Measurements from ENCODE around the gene NPAS3. TPM values are rescaled to one million over a fixed set of nuclear protein-coding genes. Genes with fewer than 3 reads are reported as not detected.

Gene NPAS3
- total RNA-seq, 1 donor from 2014 or later, result not detected

GRCh38 chr14:33131801-33132200 lies 193.1 kb downstream of the NPAS3 start:
- no peak overlapping the region for H3K27ac Mint-ChIP-seq
- no peak for DNase-seq (ENCODE audit: low spot score)
- H3K4me1 ChIP-seq, result no peaks in the 10 kb centered on the region
- no peaks in the 10 kb centered on the region for H4K20me1 ChIP-seq (ENCODE audit: low read depth)
- TF ChIP-seq CTCF (IDR thresholded peaks at IDR 0.05) (no peak), EZH2 (IDR thresholded peaks at IDR 0.05) (no peak), EZH2phosphoT487 (IDR thresholded peaks at IDR 0.05) (no peak)
- no peak overlapping the region for H3K4me2 ChIP-seq
- H3K27ac ChIP-seq, result no peak overlapping the region
- H3K4me3 ChIP-seq, result no peak overlapping the region
- no peaks in the 10 kb centered on the region for H3K9me3 Mint-ChIP-seq
- no peaks in the 10 kb centered on the region for H3F3A ChIP-seq (ENCODE audit: low read depth)
- H3K27me3 ChIP-seq, result no peaks in the 10 kb centered on the region
- no peaks in the 10 kb centered on the region for H3K79me2 ChIP-seq (ENCODE audit: low read depth)
- H3K9me3 ChIP-seq (ENCODE audit: low read depth), result no peaks in the 10 kb centered on the region
- H3K9ac ChIP-seq, result no peak overlapping the region
- no peak overlapping the region for H2AFZ ChIP-seq (replicated peaks)
- no peaks in the 10 kb centered on the region for H3K36me3 ChIP-seq
- H3K27me3 Mint-ChIP-seq (ENCODE audit: insufficient read depth, low read depth), result no peaks in the 10 kb centered on the region
- no peak overlapping the region for H3K4me3 Mint-ChIP-seq
- no peaks in the 10 kb centered on the region for H3K36me3 Mint-ChIP-seq
- peaks cover 17% of the 10 kb centered on the region for H3K4me1 Mint-ChIP-seq

- no peak for TF ChIP-seq CTCF (IDR thresholded peaks at IDR 0.05)
- TF ChIP-seq EZH2phosphoT487 (IDR thresholded peaks at IDR 0.05), result no peak
- no peak for TF ChIP-seq EZH2 (IDR thresholded peaks at IDR 0.05)
- no peak overlapping the region for H3K4me3 ChIP-seq
- no peak overlapping the region for H2AFZ ChIP-seq (replicated peaks)
- no peaks in the 10 kb centered on the region for H3F3A ChIP-seq (ENCODE audit: low read depth)
- H3K36me3 ChIP-seq, result no peaks in the 10 kb centered on the region
- no peaks in the 10 kb centered on the region for H3K9me3 ChIP-seq (ENCODE audit: low read depth)
- H3K4me3 Mint-ChIP-seq, result no peak overlapping the region
- no peaks in the 10 kb centered on the region for H3K79me2 ChIP-seq (ENCODE audit: low read depth)
- H3K4me1 Mint-ChIP-seq, result peaks cover 17% of the 10 kb centered on the region
- no peaks in the 10 kb centered on the region for H3K27me3 Mint-ChIP-seq (ENCODE audit: insufficient read depth, low read depth)
- no peaks in the 10 kb centered on the region for H3K9me3 Mint-ChIP-seq
- no peak overlapping the region for H3K27ac ChIP-seq
- no peak overlapping the region for H3K27ac Mint-ChIP-seq
- H3K4me2 ChIP-seq, result no peak overlapping the region
- no peaks in the 10 kb centered on the region for H3K27me3 ChIP-seq
- no peaks in the 10 kb centered on the region for H3K4me1 ChIP-seq
- no peaks in the 10 kb centered on the region for H4K20me1 ChIP-seq (ENCODE audit: low read depth)
- DNase-seq (ENCODE audit: low spot score), result no peak
- no peak overlapping the region for H3K9ac ChIP-seq
- no peaks in the 10 kb centered on the region for H3K36me3 Mint-ChIP-seq
Measured at GRCh38 chr14:33134162-33134561, 195.5 kb downstream of the NPAS3 start.

GRCh38 chr14:33134975-33135374 lies 196.3 kb downstream of the NPAS3 start:
- Mint-ChIP-seq H3K27me3 (ENCODE audit: insufficient read depth, low read depth) (no peaks in the 10 kb centered on the region), H3K9me3 (no peaks in the 10 kb centered on the region), H3K36me3 (no peaks in the 10 kb centered on the region), H3K27ac (no peak overlapping the region), H3K4me1 (peaks cover 17% of the 10 kb centered on the region), H3K4me3 (no peak overlapping the region)
- Histone ChIP-seq H3K79me2 (ENCODE audit: low read depth) (no peaks in the 10 kb centered on the region), H3F3A (ENCODE audit: low read depth) (no peaks in the 10 kb centered on the region), H3K4me1 (no peaks in the 10 kb centered on the region), H3K4me3 (no peak overlapping the region), H2AFZ (replicated peaks) (no peak overlapping the region), H3K9ac (no peak overlapping the region), H3K27ac (no peak overlapping the region), H3K4me2 (no peak overlapping the region), H3K27me3 (no peaks in the 10 kb centered on the region), H4K20me1 (ENCODE audit: low read depth) (no peaks in the 10 kb centered on the region), H3K36me3 (no peaks in the 10 kb centered on the region), H3K9me3 (ENCODE audit: low read depth) (no peaks in the 10 kb centered on the region)
- DNase-seq (ENCODE audit: low spot score), result no peak
- no peak for TF ChIP-seq EZH2 (IDR thresholded peaks at IDR 0.05)
- no peak for TF ChIP-seq CTCF (IDR thresholded peaks at IDR 0.05)
- TF ChIP-seq EZH2phosphoT487 (IDR thresholded peaks at IDR 0.05), result no peak
